ENCODE data around the gene KRT15.

KRT15 gene

GRCh38 chr17:41519501-41520224 is 973 bp upstream of the KRT15 start:
- CTCF ChIA-PET = interaction anchor here (0.6 to 6.5 kb wide), 6 partner anchors 14 to 197 kb away, joined by 3 to 36 read pairs (median 4); no protein-coding TSS in a partner anchor
- TF ChIP-seq CTCF (conservative IDR thresholded peaks at IDR 0.05; ENCODE audit: low read depth) = no peak
- POLR2A ChIA-PET (ENCODE audit: low non-redundant PET) = interaction anchor here (1.5 kb wide), 1 partner anchor 18 kb away, joined by 4 read pairs; no protein-coding TSS in a partner anchor
- peak; percentile 88 for DNase-seq (ENCODE audit: low spot score)
- H3K27ac ChIP-seq = peak overlapping the region; percentile 98

DNA sequence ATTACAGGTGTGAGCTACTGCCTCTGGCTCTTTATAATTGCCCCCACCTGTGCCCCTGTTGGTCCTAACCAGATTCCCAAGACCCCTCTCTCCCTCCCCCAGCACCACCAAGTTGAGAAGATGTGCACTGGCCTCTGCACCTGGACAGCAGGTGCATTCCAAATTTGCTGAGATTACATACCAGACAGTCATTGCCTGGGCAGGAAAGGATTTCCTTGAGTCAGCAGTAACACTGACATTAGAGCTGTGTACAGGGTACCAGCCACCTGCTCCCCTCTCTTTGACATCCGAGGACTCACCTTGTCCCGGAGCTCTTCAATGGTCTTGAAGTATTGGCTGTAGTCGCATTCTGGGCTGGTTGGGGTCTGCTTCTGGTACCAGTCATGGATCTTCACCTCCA is 659 bp downstream of the KRT15 start:
- no peak for TF ChIP-seq CTCF (conservative IDR thresholded peaks at IDR 0.05; ENCODE audit: low read depth)

GRCh38 chr17:41516830-41517283 is 1.8 kb downstream of the KRT15 start:
- TF ChIP-seq CTCF (conservative IDR thresholded peaks at IDR 0.05; ENCODE audit: low read depth) = no peak
- ChIA-PET CTCF (no interaction called here), POLR2A (ENCODE audit: low non-redundant PET) (no interaction called here)
- peak overlapping the region; percentile 98 for H3K27ac ChIP-seq
- no peak for DNase-seq (ENCODE audit: low spot score)

More for the DNA sequence above, 659 bp downstream of the KRT15 start:
- DNase-seq (ENCODE audit: low spot score) = no peak
- ChIA-PET POLR2A (ENCODE audit: low non-redundant PET) (no interaction called here), CTCF (interaction anchor here (0.7 to 6.5 kb wide), 3 partner anchors 10 to 149 kb away, joined by 3 to 36 read pairs (median 3); partner anchors contain the start of gene KRT19)
- H3K27ac ChIP-seq = peak overlapping the region; percentile 98

- CTCF ChIA-PET = no interaction called here
Observed at GRCh38 chr17:41516147-41516829, 2.4 kb downstream of the KRT15 start.

GRCh38 chr17:41513168-41513547 is 5.5 kb downstream of the KRT15 start:
- no peak for TF ChIP-seq CTCF (conservative IDR thresholded peaks at IDR 0.05; ENCODE audit: low read depth)
- ChIA-PET POLR2A (ENCODE audit: low non-redundant PET) (no interaction called here), CTCF (no interaction called here)
- peak overlapping the region; percentile 98 for H3K27ac ChIP-seq
- DNase-seq (ENCODE audit: low spot score) = no peak

More at GRCh38 chr17:41516147-41516829, 2.4 kb downstream of the KRT15 start:
- no peak for TF ChIP-seq CTCF (conservative IDR thresholded peaks at IDR 0.05; ENCODE audit: low read depth)
- DNase-seq (ENCODE audit: low spot score) = no peak
- H3K27ac ChIP-seq = peak overlapping the region; percentile 98
- POLR2A ChIA-PET (ENCODE audit: low non-redundant PET) = no interaction called here

- DNase-seq (ENCODE audit: low spot score) = no peak
- H3K27ac ChIP-seq = peak overlapping the region; percentile 98
- ChIA-PET POLR2A (ENCODE audit: low non-redundant PET) (no interaction called here), CTCF (interaction anchor here (1.3 kb wide), 1 partner anchor 37 kb away, joined by 4 read pairs; no protein-coding TSS in a partner anchor)
- TF ChIP-seq CTCF (conservative IDR thresholded peaks at IDR 0.05; ENCODE audit: low read depth) = no peak
Observed at GRCh38 chr17:41512546-41513167, 6.0 kb downstream of the KRT15 start.

Measured in RWPE1 (cell line).